Adrenal gland (tissue), 5 donors: ENCODE measurements around the gene MMAB.

Experiments
- POLR2A ChIP-seq, 2 donors: fragments of 450-650 bp; IDR thresholded peaks; one replicate each; pipeline ENCODE4 v1.6.1; 2017; ENCODE audit warnings: antibody characterized with exemption in 2 of 2, mild to moderate bottlenecking in 2 of 2, moderate library complexity in 1 of 2
- TF ChIP-seq, protein P1 (sequence below), 6 experiments: fragments of 450-650 bp in 4 of 6; fragments of 200-600 bp in 2 of 6; sonication (generic) in 1 of 6; IDR thresholded peaks; 1 replicate in 5 of 6; 2 replicates in 1 of 6; pipeline versions ENCODE4 v1.5.1 to v1.8.0; 2016 to 2021; ENCODE audit warnings: antibody characterized with exemption in 6 of 6, mild to moderate bottlenecking in 2 of 6, moderate library complexity in 1 of 6
- donor health status: DM: no; HTN: no; CAD: no.

DNA sequence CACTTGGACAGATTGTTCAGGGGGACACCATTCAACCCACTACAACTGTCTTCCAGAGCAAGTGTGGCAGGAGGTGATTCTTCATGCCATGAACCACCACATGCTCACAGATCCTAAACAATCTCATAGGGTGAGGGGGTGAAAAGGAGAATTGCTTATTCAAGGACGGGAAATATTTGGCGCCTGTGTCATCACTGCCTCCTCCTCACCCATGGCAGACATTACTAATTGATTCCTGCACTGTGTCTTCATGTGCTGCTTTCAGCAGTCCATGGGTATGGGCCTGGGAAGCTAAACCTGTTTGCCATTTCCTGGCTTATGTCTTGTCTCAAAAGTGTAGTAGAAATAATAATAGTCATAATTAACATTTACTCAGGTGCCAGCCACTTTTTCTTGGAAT is 31.3 kb downstream of the MMAB start:
- TF ChIP-seq, protein P1, sequence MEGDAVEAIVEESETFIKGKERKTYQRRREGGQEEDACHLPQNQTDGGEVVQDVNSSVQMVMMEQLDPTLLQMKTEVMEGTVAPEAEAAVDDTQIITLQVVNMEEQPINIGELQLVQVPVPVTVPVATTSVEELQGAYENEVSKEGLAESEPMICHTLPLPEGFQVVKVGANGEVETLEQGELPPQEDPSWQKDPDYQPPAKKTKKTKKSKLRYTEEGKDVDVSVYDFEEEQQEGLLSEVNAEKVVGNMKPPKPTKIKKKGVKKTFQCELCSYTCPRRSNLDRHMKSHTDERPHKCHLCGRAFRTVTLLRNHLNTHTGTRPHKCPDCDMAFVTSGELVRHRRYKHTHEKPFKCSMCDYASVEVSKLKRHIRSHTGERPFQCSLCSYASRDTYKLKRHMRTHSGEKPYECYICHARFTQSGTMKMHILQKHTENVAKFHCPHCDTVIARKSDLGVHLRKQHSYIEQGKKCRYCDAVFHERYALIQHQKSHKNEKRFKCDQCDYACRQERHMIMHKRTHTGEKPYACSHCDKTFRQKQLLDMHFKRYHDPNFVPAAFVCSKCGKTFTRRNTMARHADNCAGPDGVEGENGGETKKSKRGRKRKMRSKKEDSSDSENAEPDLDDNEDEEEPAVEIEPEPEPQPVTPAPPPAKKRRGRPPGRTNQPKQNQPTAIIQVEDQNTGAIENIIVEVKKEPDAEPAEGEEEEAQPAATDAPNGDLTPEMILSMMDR (IDR thresholded peaks at IDR 0.05), result no peak
- no peak for TF ChIP-seq POLR2A (IDR thresholded peaks at IDR 0.05)
